OCI-LY7 (cell line): Measurements from ENCODE around the gene SPAG6.

ENCODE experiments used
- CTCF ChIP-seq: fragments of 200-600 bp; sonication (generic); conservative IDR thresholded peaks from 2 replicates; pipeline ENCODE4 v1.5.1; 2014; ENCODE audit warnings: mild to moderate bottlenecking, antibody characterized with exemption, low read length, moderate library complexity, mixed read lengths
- EZH2phosphoT487 ChIP-seq: fragments of 200-600 bp; sonication (generic); IDR thresholded peaks from 2 replicates; pipeline ENCODE4 v1.6.1; 2018; ENCODE audit warnings: low read depth, borderline replicate concordance, mild to moderate bottlenecking, mixed run types, antibody characterized with exemption, low read length, moderate library complexity, mixed read lengths

- no peak for TF ChIP-seq CTCF
- no peak for TF ChIP-seq EZH2phosphoT487
Observed at GRCh38 chr10:22333975-22334282, 11.4 kb upstream of the SPAG6 start.
